ENCODE measurements around the gene NELFB. TPM values are rescaled to one million over a fixed set of nuclear protein-coding genes. Genes with fewer than 3 reads are reported as not detected.

Gene NELFB
- polyA plus RNA-seq, 1 donor from 2014 or later: 64.7 TPM

DNA sequence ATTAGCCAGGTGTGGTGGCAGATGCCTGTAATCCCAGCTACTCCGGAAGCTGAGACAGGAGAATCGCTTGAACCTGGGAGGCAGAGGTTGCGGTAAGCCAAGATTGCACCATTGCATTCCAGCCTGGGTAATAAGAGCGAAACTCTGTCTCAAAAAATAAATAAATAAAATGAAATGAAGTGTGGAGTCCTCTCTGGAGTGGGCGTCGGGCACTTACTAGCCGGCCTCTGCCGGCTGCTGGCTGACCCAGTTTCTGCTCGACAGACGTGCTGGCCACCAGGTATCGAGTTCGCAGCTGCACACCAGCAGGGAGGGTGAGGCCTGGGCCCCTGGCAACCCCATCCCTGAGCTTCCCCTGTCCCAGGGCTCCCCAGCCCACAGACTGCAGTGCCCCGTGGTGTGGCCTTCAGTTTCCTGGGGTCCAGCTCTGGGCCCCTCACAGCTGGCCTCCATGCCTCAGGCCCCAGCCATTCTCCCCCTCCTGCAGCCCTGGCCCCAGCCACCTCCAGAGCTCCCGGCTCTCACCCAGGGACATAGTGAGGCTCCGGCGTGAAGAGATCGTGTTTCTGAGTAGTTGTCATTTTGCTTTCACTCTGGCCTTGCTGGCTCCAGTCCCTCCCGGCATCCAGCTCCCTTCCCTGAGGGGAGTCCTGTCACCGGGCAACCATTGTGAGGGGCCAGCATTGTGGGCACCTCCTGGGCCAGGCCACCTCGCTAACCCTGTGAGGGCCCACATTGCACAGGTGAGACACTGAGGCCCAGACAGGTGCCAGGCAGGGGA is 7.8 kb upstream of the NELFB start:
- Histone ChIP-seq H2AFZ (ENCODE audit: low read depth, low read length) (no peak overlapping the region), H3K27me3 (ENCODE audit: insufficient read depth, low read depth, low read length) (no peaks in the 10 kb centered on the region), H3K4me2 (ENCODE audit: low read length) (no peak overlapping the region), H3K79me2 (replicated peaks; ENCODE audit: insufficient read depth, low read length) (peaks cover 6% of the 10 kb centered on the region), H3K4me3 (ENCODE audit: low read length) (no peak overlapping the region), H3K27ac (ENCODE audit: low read length) (no peak overlapping the region), H4K20me1 (ENCODE audit: insufficient read depth) (no peaks in the 10 kb centered on the region), H3K9me3 (ENCODE audit: low read length) (no peaks in the 10 kb centered on the region), H3F3A (ENCODE audit: insufficient read depth, low read length, poor library complexity, severe bottlenecking) (no peaks in the 10 kb centered on the region), H3K9ac (ENCODE audit: low read length) (no peak overlapping the region), H3K36me3 (ENCODE audit: insufficient read depth, low read length) (no peaks in the 10 kb centered on the region), H3K9me2 (ENCODE audit: insufficient read depth, low read length) (no peaks in the 10 kb centered on the region)
- no peak for TF ChIP-seq POLR2AphosphoS5 (IDR thresholded peaks at IDR 0.05)
- no peak for TF ChIP-seq MXI1 (conservative IDR thresholded peaks at IDR 0.05; ENCODE audit: poor library complexity, severe bottlenecking)
- no peak for TF ChIP-seq TAF1 (IDR thresholded peaks at IDR 0.05; ENCODE audit: low read depth)
- no peak for TF ChIP-seq EZH2 (IDR thresholded peaks at IDR 0.05; ENCODE audit: borderline replicate concordance, insufficient read depth, low read length, poor library complexity, severe bottlenecking)
- no peak for TF ChIP-seq EP300 (conservative IDR thresholded peaks at IDR 0.05; ENCODE audit: poor library complexity, severe bottlenecking)
- TF ChIP-seq, protein P1, sequence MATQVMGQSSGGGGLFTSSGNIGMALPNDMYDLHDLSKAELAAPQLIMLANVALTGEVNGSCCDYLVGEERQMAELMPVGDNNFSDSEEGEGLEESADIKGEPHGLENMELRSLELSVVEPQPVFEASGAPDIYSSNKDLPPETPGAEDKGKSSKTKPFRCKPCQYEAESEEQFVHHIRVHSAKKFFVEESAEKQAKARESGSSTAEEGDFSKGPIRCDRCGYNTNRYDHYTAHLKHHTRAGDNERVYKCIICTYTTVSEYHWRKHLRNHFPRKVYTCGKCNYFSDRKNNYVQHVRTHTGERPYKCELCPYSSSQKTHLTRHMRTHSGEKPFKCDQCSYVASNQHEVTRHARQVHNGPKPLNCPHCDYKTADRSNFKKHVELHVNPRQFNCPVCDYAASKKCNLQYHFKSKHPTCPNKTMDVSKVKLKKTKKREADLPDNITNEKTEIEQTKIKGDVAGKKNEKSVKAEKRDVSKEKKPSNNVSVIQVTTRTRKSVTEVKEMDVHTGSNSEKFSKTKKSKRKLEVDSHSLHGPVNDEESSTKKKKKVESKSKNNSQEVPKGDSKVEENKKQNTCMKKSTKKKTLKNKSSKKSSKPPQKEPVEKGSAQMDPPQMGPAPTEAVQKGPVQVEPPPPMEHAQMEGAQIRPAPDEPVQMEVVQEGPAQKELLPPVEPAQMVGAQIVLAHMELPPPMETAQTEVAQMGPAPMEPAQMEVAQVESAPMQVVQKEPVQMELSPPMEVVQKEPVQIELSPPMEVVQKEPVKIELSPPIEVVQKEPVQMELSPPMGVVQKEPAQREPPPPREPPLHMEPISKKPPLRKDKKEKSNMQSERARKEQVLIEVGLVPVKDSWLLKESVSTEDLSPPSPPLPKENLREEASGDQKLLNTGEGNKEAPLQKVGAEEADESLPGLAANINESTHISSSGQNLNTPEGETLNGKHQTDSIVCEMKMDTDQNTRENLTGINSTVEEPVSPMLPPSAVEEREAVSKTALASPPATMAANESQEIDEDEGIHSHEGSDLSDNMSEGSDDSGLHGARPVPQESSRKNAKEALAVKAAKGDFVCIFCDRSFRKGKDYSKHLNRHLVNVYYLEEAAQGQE (IDR thresholded peaks at IDR 0.05; ENCODE audit: borderline replicate concordance): no peak
- no peak for TF ChIP-seq RAD21 (conservative IDR thresholded peaks at IDR 0.05)
- TF ChIP-seq SMC3 (conservative IDR thresholded peaks at IDR 0.05; ENCODE audit: poor library complexity): no peak
- no peak for TF ChIP-seq CTCF (IDR thresholded peaks at IDR 0.05; ENCODE audit: poor library complexity, severe bottlenecking)

DNA sequence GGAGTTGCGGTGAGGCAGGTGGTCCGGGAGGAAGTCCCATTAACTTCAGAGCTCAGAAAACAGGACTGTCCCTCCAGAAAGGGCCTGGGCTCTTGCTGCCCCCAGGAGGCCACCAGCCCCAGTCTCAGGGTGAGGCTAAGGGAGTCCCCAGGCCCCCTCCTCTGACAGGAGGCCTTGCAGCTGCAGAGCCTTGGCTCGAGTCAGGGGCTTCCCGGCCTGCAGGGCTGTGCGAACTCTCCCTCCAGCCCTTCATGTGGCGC is 7.3 kb upstream of the NELFB start:
- Histone ChIP-seq H3K9ac (ENCODE audit: low read length) (no peak overlapping the region), H3K36me3 (ENCODE audit: insufficient read depth, low read length) (no peaks in the 10 kb centered on the region), H3K27me3 (ENCODE audit: insufficient read depth, low read depth, low read length) (no peaks in the 10 kb centered on the region), H3K9me2 (ENCODE audit: insufficient read depth, low read length) (no peaks in the 10 kb centered on the region), H3K79me2 (replicated peaks; ENCODE audit: insufficient read depth, low read length) (peaks cover 1% of the 10 kb centered on the region), H4K20me1 (ENCODE audit: insufficient read depth) (no peaks in the 10 kb centered on the region), H3K27ac (ENCODE audit: low read length) (no peak overlapping the region), H3F3A (ENCODE audit: insufficient read depth, low read length, poor library complexity, severe bottlenecking) (no peaks in the 10 kb centered on the region), H2AFZ (ENCODE audit: low read depth, low read length) (no peak overlapping the region), H3K4me3 (ENCODE audit: low read length) (no peak overlapping the region), H3K9me3 (ENCODE audit: low read length) (no peaks in the 10 kb centered on the region), H3K4me2 (ENCODE audit: low read length) (no peak overlapping the region)
- TF ChIP-seq SMC3 (conservative IDR thresholded peaks at IDR 0.05; ENCODE audit: poor library complexity): no peak
- TF ChIP-seq EZH2 (IDR thresholded peaks at IDR 0.05; ENCODE audit: borderline replicate concordance, insufficient read depth, low read length, poor library complexity, severe bottlenecking): no peak
